ENCODE measurements around the gene HSD11B2.
A peak's percentile ranks its signal among the peaks of the same experiment; 100 is the strongest.

Gene HSD11B2

GRCh38 chr16:67393111-67393787 lies 37.7 kb upstream of the HSD11B2 start, which contains the start of gene TPPP3:
TSS of gene TPPP3 (minus strand) at chr16:67393498. CDS start at chr16:67391111, 2,387 bp downstream.
- peak; percentile 59 for TF ChIP-seq CTCF (IDR thresholded peaks at IDR 0.05; ENCODE audit: low read length, missing control alignments)
- H3K4me3 ChIP-seq (replicated peaks; ENCODE audit: low read depth, low read length), result no peak within 1 kb of the TSS
- peak; percentile 73 for DNase-seq (ENCODE audit: low read depth)

GRCh38 chr16:67393788-67394154 lies 37.1 kb upstream of the HSD11B2 start:
- no peak overlapping the region for H3K4me3 ChIP-seq (replicated peaks; ENCODE audit: low read depth, low read length)

GRCh38 chr16:67394155-67395104 lies 36.5 kb upstream of the HSD11B2 start:
- no peak for TF ChIP-seq CTCF (IDR thresholded peaks at IDR 0.05; ENCODE audit: low read length, missing control alignments)
- no peak overlapping the region for H3K4me3 ChIP-seq (replicated peaks; ENCODE audit: low read depth, low read length)
- no peak for DNase-seq (ENCODE audit: low read depth)

More at GRCh38 chr16:67393788-67394154, 37.1 kb upstream of the HSD11B2 start:
- no peak for TF ChIP-seq CTCF (IDR thresholded peaks at IDR 0.05; ENCODE audit: low read length, missing control alignments)
- no peak for DNase-seq (ENCODE audit: low read depth)

GRCh38 chr16:67395105-67395457 lies 35.8 kb upstream of the HSD11B2 start:
- TF ChIP-seq CTCF (IDR thresholded peaks at IDR 0.05; ENCODE audit: low read length, missing control alignments), result no peak
- no peak overlapping the region for H3K4me3 ChIP-seq (replicated peaks; ENCODE audit: low read depth, low read length)
- DNase-seq (ENCODE audit: low read depth), result no peak

GRCh38 chr16:67395458-67396158 lies 35.3 kb upstream of the HSD11B2 start:
- DNase-seq (ENCODE audit: low read depth), result no peak
- TF ChIP-seq CTCF (IDR thresholded peaks at IDR 0.05; ENCODE audit: low read length, missing control alignments), result no peak
- no peak overlapping the region for H3K4me3 ChIP-seq (replicated peaks; ENCODE audit: low read depth, low read length)

GRCh38 chr16:67396159-67397035 lies 34.5 kb upstream of the HSD11B2 start:
- no peak overlapping the region for H3K4me3 ChIP-seq (replicated peaks; ENCODE audit: low read depth, low read length)
- no peak for TF ChIP-seq CTCF (IDR thresholded peaks at IDR 0.05; ENCODE audit: low read length, missing control alignments)
- peak; percentile 65 for DNase-seq (ENCODE audit: low read depth)
